ENCODE measurements around the gene PRAF2.
A peak's percentile ranks its signal among the peaks of the same experiment; 100 is the strongest.

The PRAF2 gene, protein sequence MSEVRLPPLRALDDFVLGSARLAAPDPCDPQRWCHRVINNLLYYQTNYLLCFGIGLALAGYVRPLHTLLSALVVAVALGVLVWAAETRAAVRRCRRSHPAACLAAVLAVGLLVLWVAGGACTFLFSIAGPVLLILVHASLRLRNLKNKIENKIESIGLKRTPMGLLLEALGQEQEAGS

GRCh38 chrX:49073601-49074575 is at the start of gene PRAF2:
Gene PRAF2, minus strand, starts transcription at chrX:49074002. Its CDS starts 15 bp downstream, at chrX:49073987.
- peak; percentile 87 to 93 for DNase-seq

DNA sequence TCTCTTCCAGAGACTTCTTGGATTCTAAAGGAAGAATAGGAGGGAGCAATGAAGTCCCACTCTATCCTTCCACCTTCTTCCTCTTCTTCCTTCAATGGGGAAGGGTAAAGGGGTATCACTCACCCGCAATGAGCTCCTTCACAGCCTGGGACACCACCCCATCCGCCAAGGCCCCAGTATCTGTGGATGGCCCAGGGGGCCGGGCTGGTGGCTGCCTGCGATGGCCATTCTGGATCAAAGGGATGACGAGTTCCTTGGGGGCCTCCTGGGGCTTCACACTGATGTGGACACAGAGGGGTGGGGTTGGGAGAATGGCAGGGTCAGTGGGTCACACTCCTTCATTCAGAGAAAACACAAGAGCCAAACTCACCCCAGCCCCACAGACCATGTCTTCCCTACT is 48.7 kb upstream of the PRAF2 start:
- no peak for DNase-seq

- no peak for DNase-seq
These were observed 46.3 kb upstream of the PRAF2 start for GRCh38 chrX:49120091-49120490.

- no peak for DNase-seq
These were observed 43.8 kb upstream of the PRAF2 start for GRCh38 chrX:49117581-49117980.

GRCh38 chrX:49116716-49117115 is 42.9 kb upstream of the PRAF2 start:
- DNase-seq = no peak

DNA sequence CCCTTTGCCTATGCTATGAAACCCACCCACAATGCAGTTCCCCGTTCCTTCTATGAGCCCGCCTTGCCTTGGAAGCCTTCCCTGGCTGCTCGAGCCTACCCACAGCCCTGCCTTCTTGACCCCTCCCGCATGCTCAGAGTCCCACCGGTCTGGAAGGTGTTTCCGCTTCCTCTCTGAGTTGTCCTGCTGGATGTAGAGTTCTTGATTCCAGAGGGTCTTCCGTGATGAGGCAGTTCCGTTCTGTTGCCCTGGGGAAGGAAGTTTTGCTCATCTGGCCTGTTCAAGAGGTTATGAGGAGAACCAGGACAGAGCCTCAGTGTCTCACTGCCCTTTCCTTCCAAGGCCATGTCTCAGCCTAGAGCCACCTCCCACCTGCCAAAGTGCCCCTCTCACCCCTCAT is 42.3 kb upstream of the PRAF2 start:
- no peak for DNase-seq

DNA sequence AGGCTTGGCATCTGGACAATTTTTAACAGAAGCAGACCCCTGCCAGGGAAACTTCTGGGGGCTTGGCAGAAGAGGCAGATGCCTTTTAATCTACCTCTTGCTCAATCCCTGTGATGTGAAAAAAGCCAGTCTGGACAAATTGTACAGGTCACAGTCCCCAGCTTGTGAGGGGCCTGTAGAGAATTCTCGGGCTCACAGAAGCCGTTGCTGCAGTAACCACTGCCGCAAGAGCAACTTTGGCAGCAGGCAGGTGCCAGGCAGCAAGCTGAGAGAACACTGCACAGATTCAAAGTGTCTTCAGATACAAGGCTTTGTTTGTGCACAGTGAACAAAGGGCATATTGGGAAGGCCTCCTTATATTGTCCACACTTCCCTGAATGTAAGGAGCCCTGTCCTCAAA is 38.0 kb upstream of the PRAF2 start:
- DNase-seq = no peak

DNA sequence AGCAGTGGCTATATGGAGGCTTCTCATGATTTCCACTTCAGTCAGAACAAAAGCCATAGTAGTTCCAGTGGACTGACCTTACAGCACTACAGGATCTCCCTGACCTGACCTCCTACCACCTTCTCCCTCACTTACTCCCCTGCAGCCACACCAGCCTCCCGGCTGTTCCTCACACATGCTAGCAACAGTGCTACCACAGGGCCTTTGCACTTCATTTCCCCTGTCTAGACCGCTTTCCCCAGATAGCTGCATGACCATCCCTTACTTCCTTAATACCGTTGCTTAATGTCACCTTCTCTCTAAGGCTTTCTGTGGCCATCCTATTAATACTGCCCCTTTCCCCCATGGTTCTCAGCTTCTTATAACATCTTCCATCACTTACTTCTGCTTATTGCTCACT is 36.6 kb upstream of the PRAF2 start:
- DNase-seq = no peak

DNA sequence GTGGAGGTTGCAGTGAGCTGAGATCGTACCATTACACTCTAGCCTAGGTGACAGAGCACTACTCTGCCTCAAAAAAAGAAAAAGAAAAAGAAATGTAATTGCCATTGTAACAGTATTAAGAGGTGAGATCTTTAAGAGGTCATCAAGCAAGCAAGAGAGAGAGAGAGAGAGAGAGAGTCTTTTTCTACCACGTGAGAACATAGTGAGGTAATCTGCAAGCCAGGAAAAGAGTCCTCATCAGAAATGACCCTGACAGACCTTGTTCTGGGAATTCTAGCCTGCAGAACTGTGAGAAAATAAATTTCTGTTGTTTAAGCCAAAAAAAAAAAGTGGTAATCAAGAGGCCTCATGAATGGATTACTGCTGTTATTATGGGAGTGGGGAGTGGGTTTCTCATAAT is 34.8 kb upstream of the PRAF2 start:
- no peak for DNase-seq

DNA sequence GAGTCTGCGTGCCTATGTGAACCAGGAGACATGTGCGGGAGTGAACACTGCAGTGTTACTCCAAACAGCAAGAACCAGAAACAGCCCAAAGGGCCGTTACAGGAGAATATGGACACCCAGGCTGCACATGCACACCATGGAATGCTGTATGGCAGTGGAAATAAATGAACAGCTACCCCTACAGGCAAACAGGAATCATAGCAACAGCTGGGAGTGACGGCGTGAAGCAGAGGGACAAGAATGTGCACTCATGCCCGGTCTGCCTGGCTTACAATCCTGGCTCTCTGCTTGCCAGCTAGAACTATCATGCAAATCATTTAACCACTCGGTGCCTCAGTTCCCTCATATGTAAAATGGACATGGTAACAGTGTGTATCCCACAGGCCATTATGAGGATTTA is 33.1 kb upstream of the PRAF2 start:
- DNase-seq = peak in 1 of 2 experiments; percentile 24

DNA sequence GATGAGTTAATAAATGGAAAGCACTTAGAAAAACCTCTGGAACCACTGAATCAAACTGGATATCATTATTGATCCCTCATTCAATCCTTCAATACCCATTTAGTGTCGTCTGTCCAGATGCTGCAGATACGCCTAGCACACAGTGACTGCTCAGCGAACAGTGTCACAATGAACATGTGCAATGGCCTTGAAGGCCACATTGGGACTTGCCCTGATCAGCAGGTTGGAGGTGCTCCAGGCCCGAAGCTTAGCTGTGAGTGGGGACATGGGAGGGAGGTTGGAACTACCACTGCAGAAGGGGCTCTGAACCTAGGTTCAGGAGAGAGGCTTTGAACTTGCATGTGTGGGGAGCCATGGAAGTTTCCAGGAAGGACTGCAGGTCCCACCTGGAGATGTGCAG is 32.5 kb upstream of the PRAF2 start:
- DNase-seq = no peak

GRCh38 chrX:49103637-49104036 is 29.8 kb upstream of the PRAF2 start:
- DNase-seq = no peak

DNA sequence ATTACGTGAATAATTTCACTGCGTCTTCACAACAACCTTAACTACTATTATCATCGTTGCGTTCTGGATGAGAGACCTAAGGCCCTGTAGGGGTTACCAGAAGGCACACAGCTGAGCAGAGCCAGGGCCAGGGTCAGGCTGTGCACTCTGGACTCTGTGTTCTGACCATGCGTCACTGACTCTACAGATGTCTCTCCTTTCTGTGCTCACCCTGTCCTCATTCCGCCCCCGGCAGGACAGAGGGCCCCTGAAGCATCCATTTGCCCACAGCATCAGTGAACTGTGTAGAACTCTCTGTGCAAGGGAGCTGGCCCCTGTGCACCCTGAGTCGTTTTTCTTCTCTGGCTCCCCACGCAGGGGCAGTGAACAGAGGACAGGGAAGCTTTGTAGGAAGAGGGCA is 28.4 kb upstream of the PRAF2 start:
- DNase-seq = no peak

GRCh38 chrX:49101629-49101984 is 27.8 kb upstream of the PRAF2 start:
- DNase-seq = no peak

GRCh38 chrX:49100704-49101628 is 27.2 kb upstream of the PRAF2 start:
- DNase-seq = peak; percentile 92 to 95

- no peak for DNase-seq
These were observed 22.6 kb upstream of the PRAF2 start for GRCh38 chrX:49096419-49096818.

DNA sequence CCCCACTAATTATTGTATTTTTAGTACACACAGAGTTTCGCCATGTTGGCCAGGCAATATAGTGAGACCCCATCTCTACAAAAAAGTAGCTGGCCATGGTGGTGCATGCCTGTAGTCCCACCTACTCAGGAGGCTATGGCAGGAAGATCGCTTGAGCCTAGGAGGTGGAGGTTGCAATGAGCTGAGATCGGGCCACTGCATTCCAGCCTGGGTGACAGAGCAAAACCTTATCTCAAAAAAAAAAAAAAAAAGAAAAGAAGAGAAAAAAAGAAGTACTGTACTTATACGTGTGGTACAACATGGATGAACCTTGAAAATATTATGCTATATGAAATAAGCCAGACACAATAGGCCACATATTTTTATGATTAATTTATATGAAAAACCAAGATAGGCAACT is 15.8 kb upstream of the PRAF2 start:
- no peak for DNase-seq

GRCh38 chrX:49082271-49082871 is 8.6 kb upstream of the PRAF2 start:
- DNase-seq = no peak

DNA sequence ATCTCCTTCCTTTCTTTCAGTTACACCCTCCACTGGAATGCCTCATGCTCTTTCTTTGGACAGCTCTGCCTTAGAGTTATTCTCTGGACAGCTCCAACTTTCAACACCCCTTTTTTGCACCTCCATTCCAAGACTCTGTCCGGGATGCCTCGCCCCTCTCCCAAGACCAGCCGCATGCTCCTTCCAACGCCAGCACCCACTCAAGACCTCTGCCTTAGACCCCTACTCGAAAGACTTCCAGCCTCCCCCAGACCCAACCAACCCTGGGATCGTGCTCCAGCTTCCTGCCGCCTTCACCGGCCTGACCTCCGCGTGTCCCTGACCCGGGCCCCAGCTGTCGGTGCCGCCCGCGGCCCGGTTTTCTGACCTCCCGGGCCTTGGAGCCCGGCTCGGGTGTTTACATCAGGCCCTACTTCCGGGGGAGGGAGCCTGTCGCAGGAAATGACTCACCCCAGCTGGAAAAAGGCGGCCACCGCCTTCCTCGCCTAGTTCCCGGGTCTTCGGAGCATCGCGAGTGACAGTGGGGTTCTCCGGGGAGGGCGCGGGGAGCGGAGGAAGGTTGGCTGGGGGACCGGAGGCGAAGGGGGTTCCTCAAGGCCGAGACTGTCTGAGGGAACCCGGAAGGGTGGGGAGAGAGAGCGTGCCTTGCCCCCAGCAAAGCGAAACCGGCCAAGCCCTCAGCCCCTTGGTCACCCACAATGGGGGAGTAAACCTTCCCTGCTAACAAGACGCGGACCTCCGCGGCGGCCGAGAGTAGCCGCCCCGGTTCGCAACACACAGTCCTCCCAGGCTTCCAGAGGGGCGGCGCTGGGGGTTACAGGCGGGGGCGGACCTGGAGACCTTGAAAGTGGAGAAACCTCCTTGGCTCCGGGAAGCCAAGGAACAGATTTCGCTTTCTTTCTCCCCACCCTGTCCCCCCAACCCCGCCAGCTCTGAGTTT is 6.0 kb upstream of the PRAF2 start, which contains the start of gene WDR45:
Gene WDR45, minus strand, starts transcription at position 399 of the 940 bp plus-strand sequence. CDS start 1,792 bp downstream, outside the sequence.
- DNase-seq = peak; percentile 14 to 45

DNA sequence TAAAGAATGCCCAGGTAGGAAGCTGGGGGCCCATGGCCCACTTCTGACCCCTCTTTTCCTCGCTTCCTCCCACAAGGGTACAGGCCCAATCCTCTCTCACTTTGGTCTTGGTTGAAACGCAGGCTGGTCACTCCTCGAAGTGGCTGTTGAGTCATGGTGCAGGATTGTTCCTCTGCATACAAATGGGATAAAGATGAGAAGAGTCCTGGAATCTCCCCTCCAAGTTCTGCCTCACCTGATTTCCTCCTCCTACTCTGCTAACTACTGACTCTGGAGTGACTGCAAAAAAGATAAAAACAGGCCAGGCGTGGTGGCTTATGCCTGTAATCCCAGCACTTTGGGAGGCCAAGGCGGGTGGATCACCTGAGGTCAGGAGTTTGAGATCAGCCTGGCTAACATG is 4.1 kb upstream of the PRAF2 start:
- no peak for DNase-seq

DNA sequence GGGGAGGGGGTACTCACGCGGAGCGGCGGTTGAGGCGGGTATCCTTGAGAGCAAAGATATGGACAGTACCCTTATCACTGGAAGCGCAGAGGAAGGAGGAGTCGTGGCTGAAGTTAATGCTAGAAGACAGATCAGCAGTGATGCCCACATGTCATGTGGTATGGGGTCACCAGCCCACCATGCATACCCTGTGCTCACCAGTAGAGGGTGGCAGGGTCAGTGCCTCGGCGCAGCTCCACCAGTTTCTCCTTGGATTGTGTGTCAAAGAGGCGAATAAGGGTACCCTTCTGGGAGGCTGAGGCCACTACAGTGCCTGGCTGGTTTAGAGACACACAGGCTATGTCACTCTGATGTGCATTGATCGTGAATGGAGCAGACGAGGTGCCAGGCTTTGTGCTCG is 1.5 kb upstream of the PRAF2 start:
- no peak for DNase-seq

GRCh38 chrX:49072712-49073095 is 1.1 kb downstream of the PRAF2 start:
- DNase-seq = no peak
